ENCODE results near the gene EDC4.
"Not testable (repeated sequence)": the region's sequence is repeated elsewhere in the genome, so short reads cannot be mapped to it uniquely, and the experiment has no call there.

The EDC4 gene

DNA sequence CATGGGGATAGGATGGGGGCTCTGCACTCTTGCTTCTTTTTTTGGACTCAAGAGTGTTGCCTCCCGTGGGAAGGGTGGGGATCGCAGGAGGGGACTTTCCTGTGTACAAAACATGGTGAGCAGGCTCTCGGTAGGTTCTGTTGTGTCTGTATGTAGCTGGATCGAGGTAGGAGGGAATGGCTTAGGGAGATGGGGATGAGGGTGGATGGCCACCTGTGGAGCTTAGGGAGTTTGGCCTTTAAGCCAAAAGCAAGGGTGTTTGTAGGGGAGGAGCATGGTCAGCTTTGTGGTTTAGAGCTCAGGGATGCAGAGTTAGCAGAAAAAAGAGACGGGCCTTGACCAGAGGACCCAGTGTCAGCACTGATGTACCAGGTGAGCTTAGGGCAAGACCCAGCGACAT is 11.0 kb upstream of the EDC4 start:
- H3K9me3 Mint-ChIP-seq (ENCODE audit: low read depth), result no peaks in the 10 kb centered on the region
- H3K27me3 Mint-ChIP-seq, result no peaks in the 10 kb centered on the region
- no peak overlapping the region for H3K27ac Mint-ChIP-seq
- peaks cover 13% of the 10 kb centered on the region for H3K4me1 Mint-ChIP-seq (ENCODE audit: low read depth)
- no peaks in the 10 kb centered on the region for H3K36me3 Mint-ChIP-seq
- no peak overlapping the region for H3K4me3 Mint-ChIP-seq

DNA sequence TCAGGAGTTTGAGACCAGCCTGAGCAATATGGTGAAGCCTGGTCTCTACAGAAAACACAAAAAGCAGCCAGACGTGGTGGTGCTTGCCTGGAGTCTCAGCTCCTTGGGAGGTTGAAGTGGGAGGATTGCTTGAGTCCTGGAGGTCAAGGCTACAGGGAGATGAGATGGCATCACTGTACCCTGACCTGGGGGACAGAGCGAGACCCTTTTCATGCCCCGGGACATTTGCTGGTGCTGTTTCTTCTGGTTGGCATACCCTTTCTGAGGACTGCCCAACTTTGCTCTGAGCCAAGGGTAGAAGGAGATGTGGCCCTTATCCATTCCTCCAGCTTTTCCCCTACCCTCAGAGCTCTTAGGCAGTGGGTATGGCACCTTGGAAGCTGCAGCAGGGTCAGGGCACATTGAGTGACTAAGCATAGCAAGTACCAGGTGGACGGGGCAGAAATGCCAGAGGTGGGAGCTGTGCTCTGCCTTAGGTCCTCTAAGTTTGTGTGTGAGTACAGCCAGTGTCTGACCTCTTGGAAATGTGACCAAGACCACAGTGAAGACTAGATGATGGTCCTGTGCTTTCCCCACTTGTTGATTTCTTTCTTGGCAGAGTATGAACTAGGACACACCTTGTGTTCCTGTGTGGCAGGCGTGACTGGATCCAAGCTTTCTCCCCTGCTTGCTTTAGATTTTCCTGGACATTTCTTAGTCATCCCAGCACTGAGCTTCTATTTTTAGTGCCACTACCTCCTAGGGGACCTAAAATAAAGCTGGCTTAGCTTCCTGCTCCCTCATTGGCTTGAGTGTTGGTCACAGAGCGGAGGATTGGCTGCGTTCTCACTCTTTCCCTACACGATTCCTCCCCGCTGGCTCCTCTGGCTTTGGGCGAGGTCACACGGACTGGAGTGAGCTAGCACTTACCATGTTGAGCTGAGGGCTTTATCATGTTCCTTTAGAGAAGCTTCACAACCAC is 9.9 kb upstream of the EDC4 start:
- Mint-ChIP-seq H3K4me1 (ENCODE audit: low read depth) (peaks cover 3% of the 10 kb centered on the region), H3K9me3 (ENCODE audit: low read depth) (no peaks in the 10 kb centered on the region), H3K27ac (no peak overlapping the region), H3K36me3 (no peaks in the 10 kb centered on the region), H3K4me3 (no peak overlapping the region), H3K27me3 (no peaks in the 10 kb centered on the region)

- not testable (repeated sequence) for H3K36me3 Mint-ChIP-seq; H3K4me3 Mint-ChIP-seq; H3K27me3 Mint-ChIP-seq; H3K27ac Mint-ChIP-seq; H3K9me3 Mint-ChIP-seq (ENCODE audit: low read depth); H3K4me1 Mint-ChIP-seq (ENCODE audit: low read depth)
Observed at GRCh38 chr16:67864044-67864443, 8.8 kb upstream of the EDC4 start.

DNA sequence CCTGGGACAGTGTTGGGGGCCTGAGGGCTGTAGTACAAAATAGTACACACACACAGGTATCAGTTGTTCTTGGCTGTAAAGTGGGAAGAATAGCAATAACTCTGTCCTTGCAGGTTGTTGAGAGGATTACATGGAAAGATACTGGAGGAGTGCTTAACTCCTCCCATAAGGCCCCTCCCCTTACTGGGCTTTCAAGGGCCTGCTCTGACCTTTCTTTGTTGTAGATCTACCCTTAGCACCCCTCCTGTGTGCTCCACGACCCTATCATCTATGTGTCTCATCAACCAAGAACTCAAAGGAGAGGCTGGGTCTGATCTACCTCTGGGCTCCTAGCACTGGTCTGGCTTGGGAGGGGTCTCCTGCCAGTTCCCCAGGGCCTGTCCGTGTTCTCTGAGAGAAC is 8.3 kb upstream of the EDC4 start:
- no peaks in the 10 kb centered on the region for H3K9me3 Mint-ChIP-seq (ENCODE audit: low read depth)
- H3K27ac Mint-ChIP-seq, result no peak overlapping the region
- H3K36me3 Mint-ChIP-seq, result no peaks in the 10 kb centered on the region
- no peaks in the 10 kb centered on the region for H3K27me3 Mint-ChIP-seq
- no peak overlapping the region for H3K4me3 Mint-ChIP-seq
- H3K4me1 Mint-ChIP-seq (ENCODE audit: low read depth), result no peaks in the 10 kb centered on the region

DNA sequence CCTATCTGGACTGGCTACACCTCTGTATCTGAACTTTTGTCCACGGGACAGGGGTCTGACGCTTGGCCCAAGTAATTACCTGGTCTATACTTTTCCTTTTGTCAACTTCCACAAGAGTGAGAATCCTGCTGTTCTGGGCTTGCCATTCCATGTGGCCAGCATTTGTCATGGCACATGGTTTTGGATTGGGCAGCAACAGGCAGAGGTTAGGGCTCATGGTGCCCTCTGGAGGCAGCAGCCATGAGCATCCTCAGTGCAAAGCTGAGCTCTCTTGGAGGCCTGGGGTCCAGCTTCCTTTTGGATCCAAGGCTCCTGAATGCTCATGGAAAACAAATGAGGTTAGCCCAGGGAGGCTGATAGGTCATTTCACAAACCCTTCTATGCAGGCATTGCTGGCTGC is 7.5 kb upstream of the EDC4 start:
- Mint-ChIP-seq H3K9me3 (ENCODE audit: low read depth) (no peaks in the 10 kb centered on the region), H3K4me3 (no peak overlapping the region), H3K27ac (no peak overlapping the region), H3K27me3 (no peaks in the 10 kb centered on the region), H3K4me1 (ENCODE audit: low read depth) (no peaks in the 10 kb centered on the region), H3K36me3 (no peaks in the 10 kb centered on the region)

DNA sequence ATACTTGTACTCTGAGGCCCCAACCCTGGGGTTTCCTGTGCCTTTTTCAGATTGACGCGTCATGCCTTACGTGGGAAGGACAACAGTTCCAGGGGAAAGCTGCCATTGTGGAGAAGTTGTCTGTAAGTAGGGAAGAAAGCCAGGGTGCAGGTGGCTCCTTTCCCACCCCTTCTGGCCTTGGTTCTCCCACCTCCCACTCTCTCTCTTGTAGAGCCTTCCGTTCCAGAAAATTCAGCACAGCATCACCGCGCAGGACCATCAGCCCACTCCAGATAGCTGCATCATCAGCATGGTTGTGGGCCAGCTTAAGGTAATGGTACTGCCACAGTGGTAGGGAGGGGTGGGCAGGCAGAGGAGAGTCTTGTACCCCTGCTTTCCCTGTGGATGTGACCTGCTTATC is 4.6 kb upstream of the EDC4 start:
- Mint-ChIP-seq H3K4me1 (ENCODE audit: low read depth) (peaks cover 7% of the 10 kb centered on the region), H3K27ac (no peak overlapping the region), H3K9me3 (ENCODE audit: low read depth) (no peaks in the 10 kb centered on the region), H3K4me3 (no peak overlapping the region), H3K36me3 (no peaks in the 10 kb centered on the region), H3K27me3 (no peaks in the 10 kb centered on the region)

DNA sequence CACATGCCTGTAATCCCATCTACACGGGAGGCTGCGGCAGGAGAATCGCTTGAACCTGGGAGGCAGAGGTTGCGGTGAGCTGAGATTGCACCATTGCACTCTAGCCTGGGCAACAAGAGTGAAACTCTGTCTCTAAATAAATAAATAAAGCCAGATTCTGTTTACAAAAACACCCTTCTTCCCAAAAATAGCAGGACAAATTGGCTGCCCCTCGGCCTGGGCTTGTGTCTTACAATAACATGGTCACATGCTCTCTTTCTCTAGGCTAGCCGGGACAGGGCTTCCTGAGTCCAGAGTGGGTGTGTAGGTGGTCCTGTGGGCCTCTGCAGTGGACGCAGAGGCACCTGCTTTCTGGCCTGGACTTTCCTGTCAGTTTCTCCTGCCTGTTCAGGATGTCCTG is 3.2 kb upstream of the EDC4 start:
- H3K27me3 Mint-ChIP-seq, result no peaks in the 10 kb centered on the region
- peaks cover 18% of the 10 kb centered on the region for H3K4me1 Mint-ChIP-seq (ENCODE audit: low read depth)
- no peaks in the 10 kb centered on the region for H3K36me3 Mint-ChIP-seq
- no peaks in the 10 kb centered on the region for H3K9me3 Mint-ChIP-seq (ENCODE audit: low read depth)
- H3K27ac Mint-ChIP-seq, result no peak overlapping the region
- no peak overlapping the region for H3K4me3 Mint-ChIP-seq

DNA sequence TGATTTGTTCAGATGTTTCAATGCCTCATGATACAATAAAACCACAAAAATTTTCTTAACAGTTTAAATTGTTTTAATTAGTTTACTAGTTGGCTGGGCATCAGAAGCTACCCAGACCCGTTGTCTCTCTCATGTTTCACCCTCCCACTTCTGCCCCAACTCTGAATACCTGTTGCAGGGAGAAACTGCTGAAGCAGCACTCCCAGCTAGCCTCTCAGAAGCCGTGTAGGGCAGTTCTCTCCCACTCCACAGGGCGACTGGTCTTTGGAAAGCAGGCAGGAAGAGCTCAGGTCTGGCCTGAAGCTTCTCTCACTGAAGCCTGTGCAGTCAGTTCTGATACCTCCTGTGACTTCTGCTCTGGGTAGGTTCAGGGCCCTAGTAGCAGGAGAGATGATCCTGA is 1.6 kb upstream of the EDC4 start:
- Mint-ChIP-seq H3K27ac (no peak overlapping the region), H3K27me3 (no peaks in the 10 kb centered on the region), H3K36me3 (no peaks in the 10 kb centered on the region), H3K4me3 (no peak overlapping the region), H3K9me3 (ENCODE audit: low read depth) (no peaks in the 10 kb centered on the region), H3K4me1 (ENCODE audit: low read depth) (peaks cover 33% of the 10 kb centered on the region)

- no peaks in the 10 kb centered on the region for H3K9me3 Mint-ChIP-seq (ENCODE audit: low read depth)
- H3K27me3 Mint-ChIP-seq, result no peaks in the 10 kb centered on the region
- peaks cover 34% of the 10 kb centered on the region for H3K4me1 Mint-ChIP-seq (ENCODE audit: low read depth)
- no peaks in the 10 kb centered on the region for H3K36me3 Mint-ChIP-seq
- H3K4me3 Mint-ChIP-seq, result peak overlapping the region; percentile 91
- peak overlapping the region; percentile 50 for H3K27ac Mint-ChIP-seq
Observed at GRCh38 chr16:67872131-67872630, 671 bp upstream of the EDC4 start.

GRCh38 chr16:67873435-67874370 is 851 bp downstream of the EDC4 start:
- Mint-ChIP-seq H3K27me3 (no peaks in the 10 kb centered on the region), H3K36me3 (no peaks in the 10 kb centered on the region), H3K27ac (peak overlapping the region; percentile 89), H3K4me1 (ENCODE audit: low read depth) (peaks cover 34% of the 10 kb centered on the region), H3K9me3 (ENCODE audit: low read depth) (no peaks in the 10 kb centered on the region), H3K4me3 (peak overlapping the region; percentile 91)

DNA sequence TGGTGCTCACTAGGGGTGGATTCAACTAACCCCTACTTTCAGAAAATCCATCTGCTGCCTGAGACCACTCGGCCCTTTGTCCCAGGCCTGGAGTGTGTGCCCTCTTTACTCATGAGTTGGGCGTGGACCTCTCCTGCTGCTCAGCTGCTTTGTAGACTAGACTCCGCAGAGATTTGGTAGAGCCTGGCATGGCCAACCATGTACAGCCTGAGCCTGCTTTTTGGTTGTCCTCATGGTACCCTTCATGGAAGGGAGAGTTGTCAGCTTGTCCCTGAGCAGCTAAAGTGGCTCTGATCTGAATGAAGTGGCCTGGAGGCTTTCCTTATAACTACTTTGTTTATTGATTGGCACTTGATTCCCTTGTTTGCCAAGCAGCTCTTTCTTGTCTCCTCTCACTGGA is 1.5 kb downstream of the EDC4 start:
- Mint-ChIP-seq H3K36me3 (no peaks in the 10 kb centered on the region), H3K27ac (peak overlapping the region; percentile 89), H3K9me3 (ENCODE audit: low read depth) (no peaks in the 10 kb centered on the region), H3K4me1 (ENCODE audit: low read depth) (peaks cover 34% of the 10 kb centered on the region), H3K4me3 (peak overlapping the region; percentile 91), H3K27me3 (no peaks in the 10 kb centered on the region)

DNA sequence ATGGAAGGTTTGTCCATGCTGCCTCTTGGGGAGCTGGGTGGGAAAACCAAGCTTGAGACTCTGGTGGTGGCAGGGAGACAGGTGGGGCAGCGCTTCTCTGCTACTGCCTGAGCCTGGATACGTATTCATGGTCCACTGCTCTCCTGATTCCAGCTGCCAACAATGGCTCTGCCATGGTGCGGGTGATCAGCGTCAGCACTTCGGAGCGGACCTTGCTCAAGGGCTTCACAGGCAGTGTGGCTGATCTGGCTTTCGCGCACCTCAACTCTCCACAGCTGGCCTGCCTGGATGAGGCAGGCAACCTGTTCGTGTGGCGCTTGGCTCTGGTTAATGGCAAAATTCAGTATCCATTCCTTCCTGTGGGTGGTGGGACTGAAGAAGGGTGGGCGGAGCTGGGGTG is 4.2 kb downstream of the EDC4 start:
- no peaks in the 10 kb centered on the region for H3K36me3 Mint-ChIP-seq
- no peaks in the 10 kb centered on the region for H3K27me3 Mint-ChIP-seq
- H3K4me1 Mint-ChIP-seq (ENCODE audit: low read depth), result peaks cover 34% of the 10 kb centered on the region
- no peak overlapping the region for H3K4me3 Mint-ChIP-seq
- no peak overlapping the region for H3K27ac Mint-ChIP-seq
- H3K9me3 Mint-ChIP-seq (ENCODE audit: low read depth), result no peaks in the 10 kb centered on the region

- Mint-ChIP-seq H3K4me3 (no peak overlapping the region), H3K27ac (no peak overlapping the region), H3K4me1 (ENCODE audit: low read depth) (peaks cover 27% of the 10 kb centered on the region), H3K36me3 (no peaks in the 10 kb centered on the region), H3K9me3 (ENCODE audit: low read depth) (no peaks in the 10 kb centered on the region), H3K27me3 (no peaks in the 10 kb centered on the region)
Observed at GRCh38 chr16:67878232-67878631, 5.4 kb downstream of the EDC4 start.

DNA sequence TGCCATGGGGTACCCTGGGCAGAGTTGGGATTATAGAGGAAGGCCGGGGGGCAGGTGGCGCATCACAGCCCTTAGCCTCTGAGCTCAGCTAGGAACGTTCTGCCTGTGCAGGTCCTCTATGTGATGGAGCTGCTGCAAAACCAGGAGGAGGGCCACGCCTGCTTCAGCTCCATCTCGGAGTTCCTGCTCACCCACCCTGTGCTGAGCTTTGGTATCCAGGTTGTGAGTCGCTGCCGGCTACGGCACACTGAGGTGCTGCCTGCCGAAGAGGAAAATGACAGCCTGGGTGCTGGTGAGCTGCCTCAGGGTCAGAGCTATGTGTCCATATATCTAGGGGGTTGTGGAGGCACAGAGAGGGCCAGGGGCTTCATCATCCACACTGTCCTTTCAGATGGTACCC is 6.0 kb downstream of the EDC4 start:
- H3K4me3 Mint-ChIP-seq, result no peak overlapping the region
- no peaks in the 10 kb centered on the region for H3K27me3 Mint-ChIP-seq
- no peaks in the 10 kb centered on the region for H3K36me3 Mint-ChIP-seq
- no peaks in the 10 kb centered on the region for H3K9me3 Mint-ChIP-seq (ENCODE audit: low read depth)
- H3K27ac Mint-ChIP-seq, result no peak overlapping the region
- H3K4me1 Mint-ChIP-seq (ENCODE audit: low read depth), result peaks cover 24% of the 10 kb centered on the region

- H3K27me3 Mint-ChIP-seq, result no peaks in the 10 kb centered on the region
- H3K27ac Mint-ChIP-seq, result no peak overlapping the region
- no peaks in the 10 kb centered on the region for H3K9me3 Mint-ChIP-seq (ENCODE audit: low read depth)
- H3K36me3 Mint-ChIP-seq, result no peaks in the 10 kb centered on the region
- H3K4me3 Mint-ChIP-seq, result no peak overlapping the region
- peaks cover 18% of the 10 kb centered on the region for H3K4me1 Mint-ChIP-seq (ENCODE audit: low read depth)
Observed at GRCh38 chr16:67879462-67879861, 6.6 kb downstream of the EDC4 start.
